ENCODE measurements around the gene LRRC47. TPM values are rescaled to one million over a fixed set of nuclear protein-coding genes. Genes with fewer than 3 reads are reported as not detected.

The LRRC47 gene
- total and polyA plus RNA-seq, 3 experiments from 2014 or later, result 36.9 to 50.5 (median 42.6) TPM

DNA sequence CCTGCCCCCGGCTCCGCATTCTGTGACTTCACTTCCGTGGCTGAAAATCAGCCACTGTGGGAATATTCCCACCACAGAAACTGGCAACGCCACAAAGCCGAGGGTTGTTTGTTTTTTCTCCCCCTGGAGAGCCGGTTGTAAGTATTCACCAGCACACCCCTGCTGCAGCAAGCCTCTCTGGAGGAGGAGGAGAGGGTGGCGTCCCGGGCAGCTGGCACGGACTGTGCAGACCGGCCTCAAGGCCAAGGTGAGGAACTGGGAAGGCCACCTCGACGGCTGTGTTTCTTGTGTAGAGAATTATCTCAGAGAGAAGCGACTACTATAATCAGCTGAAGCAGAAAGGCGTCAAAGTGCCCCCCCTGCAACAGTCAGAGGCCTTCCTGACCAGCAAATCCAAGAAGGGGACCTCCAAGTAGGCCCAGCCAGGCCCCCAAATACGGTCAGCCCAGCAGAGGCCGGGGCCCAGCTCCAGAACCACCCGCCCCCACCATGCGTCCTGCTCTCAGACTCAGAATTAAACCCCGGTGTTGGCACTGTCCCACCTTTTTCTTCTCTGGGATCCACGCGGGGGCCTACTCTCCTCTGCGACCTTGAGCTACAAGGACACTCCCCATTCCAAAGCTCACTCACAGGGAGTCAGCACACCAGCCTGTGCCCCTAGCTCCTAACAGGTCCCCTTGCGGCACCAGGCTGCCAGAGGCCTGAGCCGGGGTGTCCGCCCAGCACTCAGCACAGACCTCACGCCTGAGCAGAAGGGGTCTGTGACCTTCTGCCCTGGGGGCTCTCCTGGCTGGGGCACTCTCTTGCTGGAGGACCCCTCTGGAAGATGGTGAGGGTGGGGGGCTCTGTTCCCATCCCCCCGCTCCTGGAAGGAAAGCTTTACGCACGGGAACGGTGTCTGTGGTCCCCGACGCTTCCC lies 24.9 kb downstream of the LRRC47 start:
- H3K4me1 ChIP-seq (ENCODE audit: insufficient read depth, low read length), result peaks cover 12% of the 10 kb centered on the region
- no peaks in the 10 kb centered on the region for H3K27me3 ChIP-seq (ENCODE audit: insufficient read depth, low read length, poor library complexity, severe bottlenecking)
- ChIA-PET CTCF (no interaction called here), POLR2A (interaction anchor here (0.8 kb wide), 1 partner anchor 57 kb away, joined by 3 read pairs; no protein-coding TSS in a partner anchor)
- DNase-seq, result peak in 1 of 5 donors; percentile 9
- Mint-ChIP-seq H3K4me3 (peak overlapping the region; percentile 64 to 78 (median 69)), H3K27ac (peak overlapping the region in 4 of 8 donors; percentile 8 to 45 (median 14)), H3K36me3 (no peaks in the 10 kb centered on the region), H3K9me3 (no peaks in the 10 kb centered on the region), H3K4me1 (peaks cover 0 to 22% (median 7%) of the 10 kb centered on the region in 3 donors), H3K27me3 (peaks cover 3 to 11% of the 10 kb centered on the region in 2 donors)
- H3K4me3 ChIP-seq (ENCODE audit: low read length), result peak overlapping the region; percentile 53
- H3K9me3 ChIP-seq (ENCODE audit: low read length), result no peaks in the 10 kb centered on the region
- peak overlapping the region; percentile 43 for H3K27ac ChIP-seq (ENCODE audit: low read depth, low read length)
- H3K36me3 ChIP-seq (ENCODE audit: insufficient read depth, low read length), result no peaks in the 10 kb centered on the region

DNA sequence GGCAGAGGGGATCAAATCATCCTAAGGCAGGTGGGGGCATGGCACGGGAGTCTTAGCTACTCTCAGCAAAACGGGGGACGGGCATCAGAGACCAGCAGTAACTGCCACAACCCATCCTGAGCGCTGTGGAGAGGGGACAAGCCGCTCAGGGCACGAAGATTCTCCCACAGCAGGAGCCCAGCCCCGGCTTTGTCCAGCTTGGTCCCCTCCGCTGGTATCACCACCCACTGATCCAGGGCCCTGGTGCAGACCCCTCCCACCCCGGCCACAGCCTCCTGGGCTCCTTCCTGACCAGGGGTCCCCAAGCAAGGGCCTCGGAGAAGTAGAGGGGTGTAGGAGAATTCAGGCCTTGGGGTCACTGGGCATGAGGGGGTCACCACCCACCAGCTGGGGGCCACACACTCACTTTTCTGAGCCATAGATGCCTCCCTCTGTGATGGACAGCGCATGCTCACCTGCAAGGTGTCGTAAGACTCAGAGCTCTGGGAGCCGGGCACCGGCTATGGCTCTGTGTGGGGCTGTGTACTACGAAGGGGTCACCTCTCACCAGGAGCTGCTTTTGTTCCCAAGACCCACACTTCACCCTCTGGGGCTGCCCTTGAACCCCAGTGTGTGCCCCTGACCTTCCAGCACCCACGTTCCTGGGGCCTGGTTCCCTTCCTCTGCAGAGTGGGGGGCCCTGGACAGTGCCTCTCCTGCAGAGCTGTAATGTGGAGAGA lies 26.1 kb downstream of the LRRC47 start:
- Mint-ChIP-seq H3K4me3 (peak overlapping the region in 5 of 7 donors; percentile 41 to 72 (median 57)), H3K27ac (peak overlapping the region in 2 of 8 donors; percentile 45), H3K9me3 (no peaks in the 10 kb centered on the region), H3K36me3 (no peaks in the 10 kb centered on the region), H3K4me1 (peaks cover 0 to 16% (median 4%) of the 10 kb centered on the region in 3 donors), H3K27me3 (peaks cover 6 to 17% of the 10 kb centered on the region in 2 donors)
- no peak overlapping the region for H3K4me3 ChIP-seq (ENCODE audit: low read length)
- ChIA-PET CTCF (interaction anchor here (0.9 kb wide), 1 partner anchor 26 kb away, joined by 3 read pairs; the partner anchor contains the start of gene LRRC47), POLR2A (no interaction called here)
- peaks cover 12% of the 10 kb centered on the region for H3K4me1 ChIP-seq (ENCODE audit: insufficient read depth, low read length)
- H3K27ac ChIP-seq (ENCODE audit: low read depth, low read length), result no peak overlapping the region
- no peaks in the 10 kb centered on the region for H3K9me3 ChIP-seq (ENCODE audit: low read length)
- H3K27me3 ChIP-seq (ENCODE audit: insufficient read depth, low read length, poor library complexity, severe bottlenecking), result no peaks in the 10 kb centered on the region
- no peaks in the 10 kb centered on the region for H3K36me3 ChIP-seq (ENCODE audit: insufficient read depth, low read length)
- DNase-seq, result no peak

DNA sequence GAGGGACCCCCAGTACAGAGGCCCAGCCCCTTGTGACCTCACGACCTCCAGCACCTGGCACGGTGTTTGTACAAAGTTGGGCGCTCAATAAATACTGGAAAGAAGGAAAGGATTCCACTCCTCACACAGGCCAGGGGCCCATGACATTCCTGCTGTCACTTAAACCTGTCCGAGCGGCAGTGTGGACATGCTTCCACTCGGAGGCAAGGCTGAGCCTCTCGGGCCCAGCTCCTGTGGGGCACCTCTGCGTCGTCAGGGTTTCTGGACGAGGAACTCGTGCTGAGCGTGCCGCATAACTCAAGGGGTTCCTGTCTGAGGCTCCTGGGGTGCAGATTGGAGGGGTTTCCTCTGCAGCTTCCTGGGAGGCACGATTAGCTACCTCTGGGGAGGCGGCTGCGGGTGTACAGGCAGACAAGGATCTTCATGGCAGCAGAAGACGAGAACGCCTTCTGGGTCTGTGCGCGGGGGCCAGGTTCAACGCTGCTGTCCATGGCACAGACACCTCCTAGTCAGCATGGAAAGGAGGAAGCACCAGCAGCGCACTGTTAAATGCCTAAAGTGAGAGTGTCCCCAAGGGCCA lies 27.4 kb downstream of the LRRC47 start:
- Histone ChIP-seq H3K9me3 (ENCODE audit: low read length) (no peaks in the 10 kb centered on the region), H3K27ac (ENCODE audit: low read depth, low read length) (no peak overlapping the region), H3K36me3 (ENCODE audit: insufficient read depth, low read length) (no peaks in the 10 kb centered on the region), H3K4me1 (ENCODE audit: insufficient read depth, low read length) (peaks cover 12% of the 10 kb centered on the region), H3K4me3 (ENCODE audit: low read length) (no peak overlapping the region), H3K27me3 (ENCODE audit: insufficient read depth, low read length, poor library complexity, severe bottlenecking) (no peaks in the 10 kb centered on the region)
- peaks cover 6 to 26% of the 10 kb centered on the region in 2 donors for H3K27me3 Mint-ChIP-seq
- H3K9me3 Mint-ChIP-seq, result no peaks in the 10 kb centered on the region
- peak in 1 of 5 donors; percentile 43 for DNase-seq
- no peak overlapping the region for H3K27ac Mint-ChIP-seq
- POLR2A ChIA-PET, result no interaction called here
- no peaks in the 10 kb centered on the region for H3K36me3 Mint-ChIP-seq
- peak overlapping the region in 1 of 7 donors; percentile 18 for H3K4me3 Mint-ChIP-seq
- H3K4me1 Mint-ChIP-seq, result peaks cover 0 to 13% (median 4%) of the 10 kb centered on the region in 3 donors
- CTCF ChIA-PET, result interaction anchor here (1.4 kb wide), 1 partner anchor 44 kb away, joined by 4 read pairs; no protein-coding TSS in a partner anchor

DNA sequence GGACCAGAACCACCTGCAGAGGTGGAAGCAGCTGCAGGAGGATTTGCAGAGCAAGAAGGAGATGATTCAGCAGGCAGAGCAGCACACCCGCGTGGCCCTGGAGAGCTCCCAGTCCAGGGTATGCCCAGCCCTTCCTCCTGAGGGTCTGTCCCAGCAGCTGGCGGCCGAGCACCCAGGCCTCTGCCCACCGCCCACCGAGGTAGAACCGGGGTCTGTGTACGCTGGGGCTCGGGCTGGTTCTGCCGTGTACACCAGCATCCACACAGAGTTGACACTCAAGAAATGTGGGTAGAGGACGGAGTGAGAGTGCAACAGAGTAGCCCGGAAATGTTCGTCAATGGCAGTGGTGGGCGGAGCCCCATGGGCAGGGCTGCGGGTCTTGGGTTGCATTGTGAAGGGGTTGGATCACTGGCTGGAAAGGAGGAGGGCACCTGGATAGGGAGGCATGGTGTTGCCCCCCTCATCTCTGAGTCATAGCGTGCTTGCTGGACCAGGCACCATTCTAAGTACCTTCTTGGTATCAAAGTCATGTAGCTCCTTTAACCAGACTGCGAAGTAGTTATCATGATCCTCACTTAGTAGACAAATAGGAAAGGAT lies 28.9 kb downstream of the LRRC47 start:
- Histone ChIP-seq H3K36me3 (ENCODE audit: insufficient read depth, low read length) (no peaks in the 10 kb centered on the region), H3K27me3 (ENCODE audit: insufficient read depth, low read length, poor library complexity, severe bottlenecking) (no peaks in the 10 kb centered on the region), H3K4me1 (ENCODE audit: insufficient read depth, low read length) (peaks cover 12% of the 10 kb centered on the region), H3K27ac (ENCODE audit: low read depth, low read length) (no peak overlapping the region), H3K4me3 (ENCODE audit: low read length) (no peak overlapping the region), H3K9me3 (ENCODE audit: low read length) (no peaks in the 10 kb centered on the region)
- DNase-seq, result peak in 1 of 5 donors; percentile 38
- H3K27me3 Mint-ChIP-seq, result peaks cover 6 to 26% of the 10 kb centered on the region in 2 donors
- peaks cover 0 to 7% (median 2%) of the 10 kb centered on the region in 3 donors for H3K4me1 Mint-ChIP-seq
- no peak overlapping the region for H3K4me3 Mint-ChIP-seq
- H3K36me3 Mint-ChIP-seq, result no peaks in the 10 kb centered on the region
- H3K9me3 Mint-ChIP-seq, result no peaks in the 10 kb centered on the region
- ChIA-PET POLR2A (interaction anchor here (0.7 to 0.8 kb wide), 2 partner anchors 8 to 128 kb away, joined by 3 to 4 read pairs; no protein-coding TSS in a partner anchor), CTCF (interaction anchor here (1.4 kb wide), 1 partner anchor 43 kb away, joined by 4 read pairs; no protein-coding TSS in a partner anchor)
- no peak overlapping the region for H3K27ac Mint-ChIP-seq

DNA sequence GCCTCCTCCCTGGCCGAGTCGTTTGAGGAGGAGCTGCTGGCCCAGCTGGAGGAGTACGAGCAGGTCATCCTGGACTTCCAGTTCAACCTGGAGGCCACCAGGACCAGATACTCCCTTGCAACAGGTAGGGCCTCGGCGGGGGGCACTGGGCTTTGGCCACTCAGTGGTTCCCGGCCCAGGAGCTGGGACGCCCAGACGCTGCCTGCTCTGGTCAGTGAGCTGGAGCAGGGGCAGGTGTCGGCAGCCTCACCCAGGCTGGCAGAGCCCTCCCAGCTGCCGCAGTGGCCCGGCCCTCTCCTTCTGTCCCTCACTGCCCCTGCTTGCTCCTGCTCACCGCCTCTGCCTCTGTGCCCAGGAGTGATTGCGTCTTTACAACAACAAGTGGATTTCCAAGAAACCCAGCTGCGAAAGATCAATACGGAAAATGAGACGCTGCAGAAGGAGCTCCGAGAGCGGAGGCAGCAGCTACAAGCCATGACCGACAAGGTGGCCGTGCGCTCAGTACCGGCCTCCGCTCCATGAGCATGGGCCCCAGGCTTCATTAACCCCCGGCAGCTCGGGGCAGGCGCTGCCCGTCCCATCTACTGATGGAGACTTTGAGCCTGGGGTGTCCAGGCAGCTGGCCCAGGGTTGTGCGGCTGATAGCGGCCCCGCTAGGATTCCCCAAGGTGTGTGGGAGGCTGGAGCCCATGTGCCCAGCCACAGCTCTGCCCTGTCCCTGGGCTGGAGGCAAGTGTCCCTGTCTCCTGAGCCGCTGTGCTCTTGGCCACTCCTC lies 32.8 kb downstream of the LRRC47 start:
- H3K9me3 Mint-ChIP-seq, result peaks cover 0 to 7% (median 3%) of the 10 kb centered on the region in 5 donors
- Histone ChIP-seq H3K4me1 (ENCODE audit: insufficient read depth, low read length) (no peaks in the 10 kb centered on the region), H3K4me3 (ENCODE audit: low read length) (no peak overlapping the region), H3K27ac (ENCODE audit: low read depth, low read length) (no peak overlapping the region), H3K9me3 (ENCODE audit: low read length) (no peaks in the 10 kb centered on the region), H3K27me3 (ENCODE audit: insufficient read depth, low read length, poor library complexity, severe bottlenecking) (no peaks in the 10 kb centered on the region), H3K36me3 (ENCODE audit: insufficient read depth, low read length) (no peaks in the 10 kb centered on the region)
- DNase-seq, result peak in 1 of 5 donors; percentile 41
- no peak overlapping the region for H3K4me3 Mint-ChIP-seq
- no peak overlapping the region for H3K27ac Mint-ChIP-seq
- no peaks in the 10 kb centered on the region for H3K4me1 Mint-ChIP-seq
- POLR2A ChIA-PET, result no interaction called here
- peaks cover 17 to 50% of the 10 kb centered on the region in 2 donors for H3K27me3 Mint-ChIP-seq
- H3K36me3 Mint-ChIP-seq, result no peaks in the 10 kb centered on the region
- CTCF ChIA-PET, result no interaction called here

DNA sequence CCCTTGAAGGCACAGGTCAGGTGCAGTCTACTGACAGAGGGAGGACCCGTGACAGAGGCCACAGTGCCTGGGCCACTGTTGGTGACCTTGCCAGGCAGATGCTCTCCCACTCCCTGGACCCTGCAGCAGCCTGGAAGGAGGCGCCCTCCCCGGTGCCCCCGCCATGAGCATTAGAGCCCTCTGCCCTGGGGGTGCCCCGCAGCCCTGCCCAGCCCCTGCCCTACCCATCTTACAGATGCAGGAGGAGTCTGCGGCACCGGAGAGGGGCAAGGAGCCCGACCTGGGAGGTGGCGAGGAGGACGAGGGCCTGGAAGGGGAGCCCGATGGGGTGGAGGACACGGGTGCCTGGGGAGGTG lies 33.4 kb downstream of the LRRC47 start:
- Histone ChIP-seq H3K27me3 (ENCODE audit: insufficient read depth, low read length, poor library complexity, severe bottlenecking) (no peaks in the 10 kb centered on the region), H3K4me1 (ENCODE audit: insufficient read depth, low read length) (no peaks in the 10 kb centered on the region), H3K9me3 (ENCODE audit: low read length) (no peaks in the 10 kb centered on the region), H3K27ac (ENCODE audit: low read depth, low read length) (no peak overlapping the region), H3K4me3 (ENCODE audit: low read length) (no peak overlapping the region), H3K36me3 (ENCODE audit: insufficient read depth, low read length) (no peaks in the 10 kb centered on the region)
- Mint-ChIP-seq H3K4me3 (no peak overlapping the region), H3K27ac (no peak overlapping the region), H3K9me3 (peaks cover 0 to 7% (median 3%) of the 10 kb centered on the region in 5 donors), H3K4me1 (no peaks in the 10 kb centered on the region), H3K27me3 (peaks cover 13 to 50% of the 10 kb centered on the region in 2 donors), H3K36me3 (no peaks in the 10 kb centered on the region)
- peak in 1 of 5 donors; percentile 36 for DNase-seq
- ChIA-PET POLR2A (no interaction called here), CTCF (no interaction called here)

DNA sequence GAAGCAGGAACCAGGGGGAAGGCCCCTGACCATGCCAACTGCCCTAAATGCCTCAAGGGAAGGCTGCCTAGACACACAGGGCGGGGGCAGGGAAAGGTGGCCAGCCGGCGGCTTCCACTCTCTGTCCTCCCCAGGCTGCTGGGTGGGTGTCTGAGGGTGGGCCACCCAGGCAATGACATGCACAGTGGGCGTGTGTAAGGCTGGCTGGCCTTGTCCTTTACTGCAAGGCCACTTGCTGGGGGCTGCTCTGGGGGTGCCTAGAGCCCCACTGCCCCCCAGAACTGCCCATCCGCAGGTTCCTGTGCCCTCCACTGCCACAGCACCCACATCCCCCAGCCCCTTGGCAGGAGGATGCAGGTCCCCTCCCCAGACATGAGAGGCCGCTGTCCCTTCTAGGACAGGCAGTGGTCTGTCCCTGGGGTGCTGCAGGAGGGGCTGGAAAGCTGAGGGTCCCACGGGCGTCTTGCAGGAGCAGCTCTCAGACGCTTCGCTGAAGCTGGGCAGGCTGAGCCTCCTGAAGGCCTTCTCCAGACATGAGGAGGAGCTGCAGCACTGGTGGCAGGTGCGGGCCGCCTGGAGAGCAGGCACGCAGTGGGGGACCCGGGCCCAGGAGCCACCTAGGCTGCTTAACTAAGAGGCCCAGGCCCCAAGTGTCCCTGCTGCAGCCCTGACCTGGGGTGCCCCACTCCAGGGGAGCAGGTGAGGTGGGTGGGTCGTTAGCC lies 34.0 kb downstream of the LRRC47 start:
- H3K9me3 ChIP-seq (ENCODE audit: low read length), result no peaks in the 10 kb centered on the region
- ChIA-PET CTCF (no interaction called here), POLR2A (no interaction called here)
- Mint-ChIP-seq H3K9me3 (peaks cover 0 to 7% (median 3%) of the 10 kb centered on the region in 5 donors), H3K36me3 (no peaks in the 10 kb centered on the region), H3K27ac (no peak overlapping the region), H3K27me3 (peaks cover 13 to 44% of the 10 kb centered on the region in 2 donors), H3K4me1 (no peaks in the 10 kb centered on the region), H3K4me3 (no peak overlapping the region)
- no peaks in the 10 kb centered on the region for H3K27me3 ChIP-seq (ENCODE audit: insufficient read depth, low read length, poor library complexity, severe bottlenecking)
- peak in 1 of 5 donors; percentile 43 for DNase-seq
- H3K36me3 ChIP-seq (ENCODE audit: insufficient read depth, low read length), result no peaks in the 10 kb centered on the region
- H3K4me3 ChIP-seq (ENCODE audit: low read length), result no peak overlapping the region
- H3K4me1 ChIP-seq (ENCODE audit: insufficient read depth, low read length), result no peaks in the 10 kb centered on the region
- no peak overlapping the region for H3K27ac ChIP-seq (ENCODE audit: low read depth, low read length)
